Common myeloid progenitor, CD34-positive (primary cell): Measurements from ENCODE around the gene SSTR5.

ENCODE experiments used
- CTCF ChIA-PET: fragments of 350-600 bp; sonication (Branson Sonifier 250); formaldehyde crosslinking; loops from one replicate; lab custom pipeline; 2021; ENCODE audit warnings: antibody characterized with exemption; lab: Charles Lee
- POLR2A ChIA-PET: fragments of 350-600 bp; sonication (Branson Sonifier 250); formaldehyde crosslinking; loops from one replicate; lab custom pipeline; 2021; ENCODE audit warnings: antibody characterized with exemption; lab: Charles Lee
- DNase-seq, 3 donors: peaks; one replicate each; pipeline versions ENCODE4 v3.0.0 to v3.0.0-alpha.2; 2013
- H3K27ac ChIP-seq, 2 experiments: 1 replicate in 1 of 2; 2 replicates in 1 of 2; pipeline ENCODE4 v1.7.0; 2013; ENCODE audit warnings: inconsistent platforms in 2 of 2, low read length in 2 of 2, mild to moderate bottlenecking in 2 of 2, low read depth in 1 of 2, moderate library complexity in 1 of 2; ENCODE audit not compliant: severe bottlenecking in 2 of 2, insufficient read depth in 1 of 2, poor library complexity in 1 of 2
- H3K27me3 ChIP-seq, 5 experiments: replicated peaks in 2 of 5; 1 replicate in 3 of 5; 2 replicates in 2 of 5; pipeline versions ENCODE4 v1.6.1 to v1.7.0; 2013; ENCODE audit warnings: low read length in 4 of 5, mild to moderate bottlenecking in 2 of 5, moderate library complexity in 2 of 5, inconsistent platforms in 1 of 5; ENCODE audit not compliant: insufficient read depth in 5 of 5, control insufficient read depth in 4 of 5
- H3K36me3 ChIP-seq, 4 experiments: 1 replicate in 2 of 4; 2 replicates in 2 of 4; pipeline versions ENCODE4 v1.6.1 to v1.7.0; 2013; ENCODE audit warnings: low read length in 3 of 4, control low read depth in 1 of 4, mild to moderate bottlenecking in 1 of 4; ENCODE audit not compliant: control insufficient read depth in 4 of 4, insufficient read depth in 4 of 4
- H3K4me1 ChIP-seq, 4 experiments: 1 replicate in 3 of 4; 2 replicates in 1 of 4; pipeline versions ENCODE4 v1.6.1 to v1.7.1; 2013; ENCODE audit warnings: low read length in 3 of 4, mild to moderate bottlenecking in 3 of 4, control low read depth in 1 of 4, inconsistent platforms in 1 of 4, moderate library complexity in 1 of 4; ENCODE audit not compliant: control insufficient read depth in 4 of 4, insufficient read depth in 4 of 4; ENCODE audit errors: control extremely low read depth in 1 of 4
- H3K4me3 ChIP-seq, 7 experiments: 1 replicate in 4 of 7; 2 replicates in 3 of 7; pipeline versions ENCODE4 v1.5.1 to v1.7.0; 2013; ENCODE audit warnings: mild to moderate bottlenecking in 7 of 7, low read length in 6 of 7, moderate library complexity in 6 of 7, inconsistent platforms in 2 of 7, low read depth in 2 of 7, control low read depth in 1 of 7; ENCODE audit not compliant: insufficient read depth in 4 of 7, control insufficient read depth in 1 of 7; ENCODE audit errors: extremely low read depth in 1 of 7
- H3K9me3 ChIP-seq, 5 experiments: 1 replicate in 4 of 5; 2 replicates in 1 of 5; pipeline versions ENCODE4 v1.6.1 to v1.7.1; 2013; ENCODE audit warnings: low read length in 4 of 5, mild to moderate bottlenecking in 2 of 5, inconsistent platforms in 1 of 5, low read depth in 1 of 5, moderate library complexity in 1 of 5; ENCODE audit not compliant: control insufficient read depth in 4 of 5, insufficient read depth in 2 of 5; ENCODE audit errors: control extremely low read depth in 1 of 5
- WGBS: methylation state at CpG from one replicate; pipeline ENCODE4 v1.1.5; 2013; ENCODE audit not compliant: insufficient coverage; 5-methylcytosine and 5-hydroxymethylcytosine counted together

SSTR5 gene

GRCh38 chr16:1067629-1068028, 4.9 kb upstream of the SSTR5 start:
- peaks cover 0 to 8% (median 0%) of the 10 kb centered on the region in 5 experiments for H3K9me3 ChIP-seq
- no peaks in the 10 kb centered on the region for H3K4me1 ChIP-seq
- 46% methylated on average over 4 of the region's 15 CpGs for WGBS
- ChIA-PET CTCF (interaction anchor here (0.5 kb wide), 1 partner anchor 218 kb away, joined by 3 read pairs; no protein-coding TSS in a partner anchor), POLR2A (no interaction called here)
- no peak overlapping the region for H3K4me3 ChIP-seq
- H3K27me3 ChIP-seq = peaks cover 0 to 99% (median 21%) of the 10 kb centered on the region in 5 experiments
- H3K27ac ChIP-seq = no peak overlapping the region
- peak in 1 of 3 donors; percentile 14 for DNase-seq
- no peaks in the 10 kb centered on the region for H3K36me3 ChIP-seq

DNA sequence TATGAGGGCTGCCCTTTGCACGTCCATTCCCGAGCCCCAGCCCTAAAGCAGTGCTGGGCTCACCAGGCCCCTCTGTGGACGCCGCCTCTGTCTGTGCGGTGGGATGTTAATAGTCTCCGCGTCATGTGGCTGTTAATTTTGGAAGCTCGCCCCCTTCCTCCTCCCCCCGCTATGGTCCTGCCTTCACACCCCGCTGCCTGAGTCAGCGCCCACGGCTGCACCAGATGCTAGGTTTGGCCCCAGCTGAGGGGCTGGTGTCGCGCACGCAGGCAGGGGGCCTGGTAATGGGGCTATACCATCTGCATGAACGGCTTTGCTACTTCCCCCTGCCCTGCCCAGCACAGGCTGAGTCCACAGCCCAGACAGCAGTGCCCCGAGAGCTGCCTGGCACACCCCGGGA, 4.1 kb upstream of the SSTR5 start:
- WGBS = 64% methylated on average over 11 of the region's 18 CpGs
- H3K27me3 ChIP-seq = peaks cover 0 to 99% (median 21%) of the 10 kb centered on the region in 5 experiments
- POLR2A ChIA-PET = no interaction called here

GRCh38 chr16:1069154-1069553, 3.4 kb upstream of the SSTR5 start:
- ChIA-PET POLR2A (no interaction called here), CTCF (interaction anchor here (1.1 kb wide), 2 partner anchors 12 to 14 kb away, joined by 3 read pairs; no protein-coding TSS in a partner anchor)
- no peak overlapping the region for H3K4me3 ChIP-seq
- WGBS = 96% methylated on average over 6 of the region's 7 CpGs
- no peak for DNase-seq
- peaks cover 0 to 8% (median 0%) of the 10 kb centered on the region in 5 experiments for H3K9me3 ChIP-seq
- no peaks in the 10 kb centered on the region for H3K36me3 ChIP-seq
- no peak overlapping the region for H3K27ac ChIP-seq
- H3K27me3 ChIP-seq = peaks cover 0 to 99% (median 23%) of the 10 kb centered on the region in 5 experiments
- no peaks in the 10 kb centered on the region for H3K4me1 ChIP-seq

More for the DNA sequence above, 4.1 kb upstream of the SSTR5 start:
- DNase-seq = peak in 2 of 3 donors; percentile 10 to 16
- no peak overlapping the region for H3K4me3 ChIP-seq
- H3K36me3 ChIP-seq = no peaks in the 10 kb centered on the region
- no peaks in the 10 kb centered on the region for H3K4me1 ChIP-seq
- H3K9me3 ChIP-seq = peaks cover 0 to 8% (median 0%) of the 10 kb centered on the region in 5 experiments
- H3K27ac ChIP-seq = no peak overlapping the region
- CTCF ChIA-PET = interaction anchor here (0.5 to 1.1 kb wide), 2 partner anchors 11 to 219 kb away, joined by 3 read pairs; no protein-coding TSS in a partner anchor

- 11% methylated on average over 31 of the region's 32 CpGs for WGBS
- CTCF ChIA-PET = interaction anchor here (1.1 kb wide), 1 partner anchor 15 kb away, joined by 3 read pairs; no protein-coding TSS in a partner anchor
These were observed 2.3 kb upstream of the SSTR5 start for GRCh38 chr16:1070084-1070863.

DNA sequence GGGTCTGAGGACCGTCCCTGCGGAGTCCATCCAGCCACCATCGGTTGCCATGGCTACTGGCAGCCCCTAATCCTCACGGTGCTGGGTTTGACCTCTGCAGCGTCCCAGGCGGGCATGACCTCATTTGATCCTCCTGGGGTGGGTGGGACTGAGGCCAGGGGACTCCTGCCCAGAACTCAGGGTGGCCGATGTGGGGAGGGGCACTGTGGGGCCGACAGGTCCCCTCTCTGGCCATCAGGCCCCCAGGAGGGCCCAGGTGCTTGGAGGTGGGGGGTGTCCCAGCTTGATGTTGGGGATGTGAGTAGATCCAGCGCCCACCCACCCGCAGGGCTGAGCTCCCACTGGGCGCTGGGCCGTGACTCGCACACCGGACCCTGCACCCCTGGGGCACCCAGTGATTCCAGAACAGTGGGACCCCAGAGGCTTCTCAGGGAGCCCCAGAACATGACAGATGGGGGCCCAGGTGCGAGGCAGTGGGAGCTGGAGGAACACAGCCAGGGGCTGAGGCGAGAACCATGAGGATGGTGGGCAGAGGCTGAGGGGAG, 1.6 kb upstream of the SSTR5 start:
- peaks cover 0 to 97% (median 19%) of the 10 kb centered on the region in 5 experiments for H3K27me3 ChIP-seq
- no peaks in the 10 kb centered on the region for H3K36me3 ChIP-seq
- no peak overlapping the region for H3K27ac ChIP-seq
- POLR2A ChIA-PET = no interaction called here
- H3K4me3 ChIP-seq = no peak overlapping the region
- CTCF ChIA-PET = no interaction called here
- 30% methylated on average over 13 of the region's 16 CpGs for WGBS
- DNase-seq = no peak
- no peaks in the 10 kb centered on the region for H3K4me1 ChIP-seq
- H3K9me3 ChIP-seq = peaks cover 0 to 8% (median 0%) of the 10 kb centered on the region in 5 experiments

More at GRCh38 chr16:1070084-1070863, 2.3 kb upstream of the SSTR5 start:
- POLR2A ChIA-PET = no interaction called here
- H3K9me3 ChIP-seq = peaks cover 0 to 8% (median 0%) of the 10 kb centered on the region in 5 experiments
- no peak for DNase-seq
- no peaks in the 10 kb centered on the region for H3K4me1 ChIP-seq
- H3K4me3 ChIP-seq = no peak overlapping the region
- no peak overlapping the region for H3K27ac ChIP-seq
- H3K36me3 ChIP-seq = no peaks in the 10 kb centered on the region
- H3K27me3 ChIP-seq = peaks cover 0 to 99% (median 19%) of the 10 kb centered on the region in 5 experiments

GRCh38 chr16:1071561-1072225, 854 bp upstream of the SSTR5 start:
- no peak for DNase-seq
- POLR2A ChIA-PET = no interaction called here
- Histone ChIP-seq H3K4me3 (no peak overlapping the region), H3K27ac (no peak overlapping the region), H3K36me3 (no peaks in the 10 kb centered on the region), H3K9me3 (peaks cover 0 to 8% (median 0%) of the 10 kb centered on the region in 5 experiments), H3K27me3 (peaks cover 0 to 95% (median 19%) of the 10 kb centered on the region in 5 experiments), H3K4me1 (no peaks in the 10 kb centered on the region)
- CTCF ChIA-PET = no interaction called here
- 13% methylated on average over 27 of the region's 30 CpGs for WGBS
